HEK293 (cell line): Measurements from ENCODE around the gene RPS29.

Experiments used
- CTCF ChIA-PET: fragments of 350-600 bp; formaldehyde crosslinking; extraction: SDS; loops from one replicate; lab custom pipeline; 2021; ENCODE audit warnings: antibody characterized with exemption; lab: Yijun Ruan, JAX
- POLR2A ChIA-PET: fragments of 300-600 bp; formaldehyde crosslinking; extraction: SDS; loops from one replicate; lab custom pipeline; 2020; ENCODE audit warnings: antibody characterized with exemption, inconsistent platforms; lab: Yijun Ruan, JAX
- H3K27ac ChIP-seq: fragments of 200-500 bp; sonication (Bioruptor generic); 2 replicates; pipeline ENCODE4 v1.5.1; 2014; ENCODE audit warnings: low read depth, low read length, control low read depth, inconsistent platforms; ENCODE audit errors: extremely low read depth
- H3K36me3 ChIP-seq, 2 experiments: fragments of 200-500 bp in 1 of 2; sonication (Bioruptor generic) in 1 of 2; 1 replicate in 1 of 2; 2 replicates in 1 of 2; pipeline ENCODE4 v1.5.1; 2014 to 2017; ENCODE audit warnings: inconsistent platforms in 2 of 2, low read length in 2 of 2; ENCODE audit not compliant: control insufficient read depth in 2 of 2, insufficient read depth in 1 of 2
- H3K4me1 ChIP-seq: fragments of 200-500 bp; sonication (Bioruptor generic); 2 replicates; pipeline ENCODE4 v1.5.1; 2014; ENCODE audit warnings: mild to moderate bottlenecking, low read length, inconsistent platforms; ENCODE audit not compliant: control insufficient read depth, insufficient read depth
- H3K4me3 ChIP-seq: 2 replicates; pipeline ENCODE4 v1.5.1; 2011; ENCODE audit warnings: low read depth, mild to moderate bottlenecking, control low read depth, low read length, moderate library complexity
- H3K9me3 ChIP-seq: fragments of 200-500 bp; sonication (Bioruptor generic); 2 replicates; pipeline ENCODE4 v1.5.1; 2014; ENCODE audit warnings: low read depth, low read length, inconsistent platforms; ENCODE audit not compliant: control insufficient read depth, insufficient read depth
- GLIS2 ChIP-seq: fragments of 450-650 bp; formaldehyde crosslinking; IDR thresholded peaks from 2 replicates; pipeline ENCODE4 v1.5.1; 2016; ENCODE audit warnings: missing biosample characterization, missing genetic modification characterization
- PRDM2 ChIP-seq: fragments of 450-650 bp; formaldehyde crosslinking; IDR thresholded peaks from 2 replicates; pipeline ENCODE4 v1.5.1; 2016; ENCODE audit warnings: missing biosample characterization, missing genetic modification characterization, borderline replicate concordance
- REST ChIP-seq: fragments of 450-650 bp; formaldehyde crosslinking; IDR thresholded peaks from 2 replicates; pipeline ENCODE4 v1.5.1; 2016; ENCODE audit warnings: missing biosample characterization, missing genetic modification characterization
- SP3 ChIP-seq: fragments of 450-650 bp; formaldehyde crosslinking; IDR thresholded peaks from 2 replicates; pipeline ENCODE4 v1.5.1; 2016; ENCODE audit warnings: missing biosample characterization, missing genetic modification characterization
- ZBTB10 ChIP-seq: fragments of 450-650 bp; formaldehyde crosslinking; IDR thresholded peaks from 2 replicates; pipeline ENCODE4 v1.5.1; 2016; ENCODE audit warnings: missing biosample characterization, missing genetic modification characterization
- ZBTB11 ChIP-seq: fragments of 450-650 bp; formaldehyde crosslinking; conservative IDR thresholded peaks from 2 replicates; pipeline ENCODE4 v1.5.1; 2016; ENCODE audit warnings: low read depth, missing biosample characterization, missing genetic modification characterization
- ZNF311 ChIP-seq: fragments of 450-650 bp; formaldehyde crosslinking; IDR thresholded peaks from 2 replicates; pipeline ENCODE4 v1.5.1; 2017; ENCODE audit warnings: missing biosample characterization, missing genetic modification characterization, borderline replicate concordance
- ZNF324 ChIP-seq: fragments of 450-650 bp; formaldehyde crosslinking; IDR thresholded peaks from 2 replicates; pipeline ENCODE4 v1.5.1; 2016; ENCODE audit warnings: missing biosample characterization, missing genetic modification characterization
- ZNF350 ChIP-seq: fragments of 450-650 bp; formaldehyde crosslinking; IDR thresholded peaks from 2 replicates; pipeline ENCODE4 v1.5.0; 2017; ENCODE audit warnings: missing biosample characterization, mild to moderate bottlenecking, missing genetic modification characterization
- ZNF658 ChIP-seq: fragments of 450-650 bp; formaldehyde crosslinking; IDR thresholded peaks from 2 replicates; pipeline ENCODE4; 2016; ENCODE audit warnings: missing biosample characterization, missing genetic modification characterization
- ZNF76 ChIP-seq: fragments of 450-650 bp; formaldehyde crosslinking; IDR thresholded peaks from 2 replicates; pipeline ENCODE4; 2016; ENCODE audit warnings: low read depth, missing biosample characterization, missing genetic modification characterization, borderline replicate concordance
- ZNF791 ChIP-seq: fragments of 450-650 bp; formaldehyde crosslinking; IDR thresholded peaks from 2 replicates; pipeline ENCODE4 v1.5.1; 2016; ENCODE audit warnings: missing biosample characterization, missing genetic modification characterization
- ZNF830 ChIP-seq: fragments of 450-650 bp; IDR thresholded peaks from 2 replicates; pipeline ENCODE4 v1.5.0; 2018; ENCODE audit warnings: missing biosample characterization, missing genetic modification characterization, low read depth, mild to moderate bottlenecking, moderate library complexity
- ZSCAN5A ChIP-seq: fragments of 450-650 bp; formaldehyde crosslinking; IDR thresholded peaks from 2 replicates; pipeline ENCODE4 v1.5.1; 2016; ENCODE audit warnings: missing biosample characterization, missing genetic modification characterization

The RPS29 gene

GRCh38 chr14:49589387-49589786 lies 3.2 kb upstream of the RPS29 start:
- Histone ChIP-seq H3K36me3 (peaks cover 5 to 8% of the 10 kb centered on the region in 2 experiments; a peak in 2 of 3 replicates), H3K27ac (no peak overlapping the region), H3K9me3 (no peaks in the 10 kb centered on the region), H3K4me3 (no peak overlapping the region), H3K4me1 (peaks cover 14% of the 10 kb centered on the region)
- TF ChIP-seq REST (tag by site-specific recombination) (peak; percentile 56; the same call in 1 of the 2 replicates), ZNF324 (tag by site-specific recombination) (no peak), GLIS2 (tag by site-specific recombination) (no peak), PRDM2 (no peak)
- POLR2A ChIA-PET: interaction anchor here (1.0 kb wide), 1 partner anchor 31 kb away, joined by 3 read pairs; the partner anchor contains the start of genes MGAT2 and RPL36AL
- CTCF ChIA-PET: no interaction called here

GRCh38 chr14:49586673-49587460 lies 687 bp upstream of the RPS29 start:
- POLR2A ChIA-PET: interaction anchor here (0.5 to 3.3 kb wide), 11 partner anchors 8 to 275 kb away, joined by 3 to 43 read pairs (median 6); partner anchors contain the start of genes LRR1, MGAT2 and RPL36AL
- TF ChIP-seq ZBTB10 (tag by site-specific recombination) (peak; percentile 29), ZSCAN5A (tag by site-specific recombination) (no peak), ZNF350 (tag by site-specific recombination) (no peak), ZNF830 (peak; percentile 74; the same call in 1 of the 2 replicates), ZNF791 (no peak), SP3 (tag by site-specific recombination) (no peak), ZNF76 (tag by site-specific recombination) (no peak; the same call in 1 of the 2 replicates), ZBTB11 (tag by site-specific recombination) (no peak), ZNF658 (tag by site-specific recombination) (no peak), ZNF311 (no peak)

More at GRCh38 chr14:49586673-49587460, 687 bp upstream of the RPS29 start:
- H3K27ac ChIP-seq: no peak overlapping the region
- peaks cover 9% of the 10 kb centered on the region for H3K4me1 ChIP-seq
- peak overlapping the region; percentile 21 for H3K4me3 ChIP-seq
- H3K36me3 ChIP-seq: peaks cover 26 to 30% of the 10 kb centered on the region in 2 experiments; a peak in 2 of 3 replicates
- CTCF ChIA-PET: interaction anchor here (0.6 to 1.8 kb wide), 15 partner anchors 9 to 504 kb away, joined by 3 to 8 read pairs (median 5); partner anchors contain the start of genes LRR1, MGAT2 and RPL36AL
- no peaks in the 10 kb centered on the region for H3K9me3 ChIP-seq
